Neural progenitor cell (in vitro differentiated cells): ENCODE measurements around the gene ENAH.

Experiments
- CTCF ChIP-seq: fragments of 200-600 bp; sonication (generic); IDR thresholded peaks from 2 replicates; pipeline ENCODE4 v1.5.1; 2017; ENCODE audit warnings: antibody characterized with exemption, mild to moderate bottlenecking
- EZH2 ChIP-seq: fragments of 200-600 bp; sonication (generic); IDR thresholded peaks from 2 replicates; pipeline ENCODE4 v1.6.1; 2017; ENCODE audit warnings: antibody characterized with exemption, mild to moderate bottlenecking, moderate library complexity
- EZH2phosphoT487 ChIP-seq: fragments of 200-600 bp; sonication (generic); IDR thresholded peaks from 2 replicates; pipeline ENCODE4 v1.6.1; 2017; ENCODE audit warnings: antibody characterized with exemption

DNA sequence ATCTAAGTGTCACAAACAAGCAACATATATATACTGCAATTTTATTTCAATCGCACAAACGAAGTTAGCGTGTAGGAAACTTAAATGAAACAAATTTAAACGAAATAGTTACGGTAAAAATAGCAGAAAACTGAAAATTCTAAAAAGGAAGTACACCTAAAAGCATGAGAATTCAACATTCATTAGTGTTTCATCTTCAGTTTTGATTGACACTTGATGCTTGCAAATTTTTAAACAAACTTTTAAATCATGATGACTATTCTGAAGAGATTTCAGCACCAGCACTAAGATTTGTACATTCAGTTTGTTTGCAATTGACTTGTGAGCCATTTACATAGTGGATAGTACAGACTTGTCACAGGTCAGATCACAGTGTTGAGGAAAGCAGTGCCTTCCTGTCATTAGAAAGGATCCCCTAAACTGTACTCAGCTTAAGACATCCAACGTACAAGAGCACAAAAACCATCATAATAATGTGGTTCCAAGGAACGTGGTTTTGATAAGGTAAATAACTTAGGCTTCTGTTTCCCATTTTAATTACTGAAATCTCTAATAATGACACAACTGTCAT, 158.0 kb downstream of the ENAH start:
- TF ChIP-seq EZH2 (no peak), CTCF (no peak), EZH2phosphoT487 (no peak)
